Activated CD4-positive, CD25-positive, alpha-beta regulatory T cell treated with anti-CD3 and anti-CD28 coated beads, Interleukin-2, amount 50 U/mL, for 24 hours (primary cell): ENCODE data around the gene NT5C1A.

Source experiments
- ATAC-seq, 2 donors: fragments of 150-1000 bp; cut with Tn5 transposase; one replicate each; pipeline ENCODE4 v1.10.0; 2021; ENCODE audit warnings: mild to moderate bottlenecking in 1 of 2, moderate library complexity in 1 of 2

NT5C1A gene

GRCh38 chr1:39633422-39633821, 38.5 kb downstream of the NT5C1A start:
- ATAC-seq: no peak

GRCh38 chr1:39632682-39633417, 39.1 kb downstream of the NT5C1A start:
- no peak for ATAC-seq

GRCh38 chr1:39632323-39632681, 39.6 kb downstream of the NT5C1A start:
- no peak for ATAC-seq

- peak; percentile 53 to 78 for ATAC-seq
Measured at GRCh38 chr1:39631361-39632322, 40.3 kb downstream of the NT5C1A start.

- ATAC-seq: peak in 1 of 2 donors; percentile 14
Measured at GRCh38 chr1:39628807-39629350, 43.0 kb downstream of the NT5C1A start.

GRCh38 chr1:39626646-39627045, 45.3 kb downstream of the NT5C1A start:
- no peak for ATAC-seq

- no peak for ATAC-seq
Measured at GRCh38 chr1:39625462-39626273, 46.2 kb downstream of the NT5C1A start.

GRCh38 chr1:39625009-39625408, 46.9 kb downstream of the NT5C1A start:
- ATAC-seq: no peak

GRCh38 chr1:39623053-39623452, 48.9 kb downstream of the NT5C1A start:
- ATAC-seq: no peak

- ATAC-seq: no peak
Measured at GRCh38 chr1:39622427-39622826, 49.5 kb downstream of the NT5C1A start.

- no peak for ATAC-seq
Measured at GRCh38 chr1:39620659-39621165, 51.2 kb downstream of the NT5C1A start.

- no peak for ATAC-seq
Measured at GRCh38 chr1:39617488-39618049, 54.3 kb downstream of the NT5C1A start.

GRCh38 chr1:39615086-39615673, 56.7 kb downstream of the NT5C1A start:
- no peak for ATAC-seq

GRCh38 chr1:39614488-39614887, 57.4 kb downstream of the NT5C1A start:
- no peak for ATAC-seq

- ATAC-seq: no peak
Measured at GRCh38 chr1:39613250-39613649, 58.7 kb downstream of the NT5C1A start.

GRCh38 chr1:39609618-39610331, 62.1 kb downstream of the NT5C1A start:
- ATAC-seq: peak; percentile 86 to 94
